Measurements from ENCODE around the gene TBC1D10A.

The TBC1D10A gene

DNA sequence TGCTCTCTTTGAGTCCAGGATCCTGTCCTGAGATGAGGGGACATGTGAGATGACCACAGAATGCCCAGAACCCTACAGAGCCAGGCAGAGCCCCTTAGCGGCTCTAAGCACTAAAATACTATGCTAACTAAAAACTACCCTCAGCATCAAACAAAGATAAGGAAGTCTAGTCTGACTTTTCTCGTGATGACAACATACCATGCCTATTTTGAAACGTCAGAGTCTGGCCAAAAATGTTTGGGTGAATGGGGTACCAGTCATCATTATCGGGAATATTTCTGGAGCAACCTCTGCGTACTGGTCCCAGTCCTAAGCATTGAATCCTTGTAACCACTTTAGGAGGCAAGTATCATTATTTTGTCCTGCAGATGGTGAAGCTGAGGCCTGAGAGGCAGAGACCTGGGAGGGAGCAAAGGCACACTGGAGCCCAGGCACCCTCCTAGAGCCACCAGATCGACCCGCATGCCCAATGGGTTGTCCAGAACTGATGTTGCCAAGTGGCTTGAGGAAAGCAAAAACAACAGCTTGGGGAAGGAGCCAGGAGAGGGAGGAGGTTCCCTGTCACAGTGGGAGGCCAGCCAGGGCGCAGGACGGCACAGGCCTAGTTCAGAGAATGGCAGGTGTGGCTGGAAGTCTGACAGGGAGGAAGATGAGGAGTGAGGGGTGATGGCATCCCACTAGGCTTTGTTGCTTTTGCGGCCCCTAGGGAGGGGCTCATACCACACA is 52.9 kb downstream of the TBC1D10A start:
- no peak for DNase-seq (ENCODE audit: low spot score in 2 of 2)
- Mint-ChIP-seq H3K27me3 (peaks cover 17% of the 10 kb centered on the region), H3K36me3 (peaks cover 6% of the 10 kb centered on the region), H3K4me1 (peaks cover 12% of the 10 kb centered on the region), H3K27ac (no peak overlapping the region), H3K4me3 (no peak overlapping the region), H3K9me3 (no peaks in the 10 kb centered on the region)
- ATAC-seq (ENCODE audit: low read depth), result no peak

DNA sequence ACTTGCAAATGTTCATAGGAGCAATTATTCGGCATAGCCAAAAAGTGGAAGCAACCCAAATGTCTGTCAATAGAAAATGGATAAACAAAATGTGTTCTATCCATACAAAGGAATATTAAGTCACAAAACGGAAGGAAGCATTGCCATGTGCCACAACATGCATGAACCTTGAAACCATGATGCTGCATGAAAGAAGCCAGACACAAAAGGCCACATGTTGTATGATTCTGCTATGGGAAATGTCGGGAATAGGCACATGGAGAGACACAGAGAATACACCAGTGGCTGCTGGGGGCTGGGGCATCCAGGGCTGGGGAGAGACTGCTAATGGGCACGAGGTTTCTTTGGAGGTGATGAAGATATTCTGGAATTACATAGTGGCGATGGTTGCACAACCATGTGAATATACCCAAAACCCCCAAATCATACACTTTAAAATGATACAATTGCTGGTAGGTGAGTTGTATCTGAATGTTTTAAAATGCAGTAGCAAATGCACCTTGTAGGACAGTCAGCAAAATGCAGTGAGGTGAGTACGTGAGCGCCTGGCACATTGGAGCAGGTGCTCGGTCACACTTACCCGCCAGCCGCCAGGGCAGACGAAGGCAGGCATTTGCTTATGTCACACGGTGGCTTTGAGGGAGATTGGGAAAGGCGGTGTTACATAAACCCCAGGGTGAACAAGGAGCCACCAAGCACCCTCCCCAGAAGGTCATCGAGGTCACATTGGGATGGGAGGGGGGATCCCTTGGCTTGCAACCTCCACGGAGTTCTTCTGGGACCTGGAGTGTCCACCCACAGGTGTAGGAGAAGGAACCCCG is 53.8 kb downstream of the TBC1D10A start:
- H3K27me3 Mint-ChIP-seq, result peaks cover 11% of the 10 kb centered on the region
- H3K27ac Mint-ChIP-seq, result no peak overlapping the region

DNA sequence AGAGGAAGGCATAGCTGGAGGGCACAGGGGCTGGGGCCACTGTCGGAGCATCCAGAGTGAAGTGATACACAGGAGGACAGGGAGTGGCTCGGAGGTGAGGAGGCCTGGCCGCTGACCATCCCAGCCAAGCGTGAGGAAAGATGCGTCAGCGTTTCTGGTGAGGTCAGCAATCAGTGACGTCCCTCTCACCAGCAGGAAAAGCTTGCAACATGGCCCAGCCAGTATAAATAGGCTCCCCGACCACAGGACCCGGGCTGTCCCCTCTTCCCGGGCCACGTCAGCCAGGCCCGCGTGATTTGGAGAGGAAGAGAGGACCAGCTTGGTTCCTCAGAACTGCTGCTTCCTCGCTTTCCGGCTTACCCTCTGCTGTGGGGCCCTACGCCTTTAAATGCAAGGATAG is 55.9 kb downstream of the TBC1D10A start:
- H3K4me3 Mint-ChIP-seq, result no peak overlapping the region
- H3K4me1 Mint-ChIP-seq, result peaks cover 22% of the 10 kb centered on the region
- no peak overlapping the region for H3K27ac Mint-ChIP-seq
- peaks cover 6% of the 10 kb centered on the region for H3K36me3 Mint-ChIP-seq
- DNase-seq (ENCODE audit: low spot score in 2 of 2) (no peak), ATAC-seq (ENCODE audit: low read depth) (no peak)
- peaks cover 2% of the 10 kb centered on the region for H3K27me3 Mint-ChIP-seq
- no peaks in the 10 kb centered on the region for H3K9me3 Mint-ChIP-seq

More for the DNA sequence above, 53.8 kb downstream of the TBC1D10A start:
- Mint-ChIP-seq H3K4me3 (no peak overlapping the region), H3K4me1 (peaks cover 17% of the 10 kb centered on the region), H3K9me3 (no peaks in the 10 kb centered on the region), H3K36me3 (peaks cover 6% of the 10 kb centered on the region)
- DNase-seq (ENCODE audit: low spot score in 2 of 2) (no peak), ATAC-seq (ENCODE audit: low read depth) (no peak)

DNA sequence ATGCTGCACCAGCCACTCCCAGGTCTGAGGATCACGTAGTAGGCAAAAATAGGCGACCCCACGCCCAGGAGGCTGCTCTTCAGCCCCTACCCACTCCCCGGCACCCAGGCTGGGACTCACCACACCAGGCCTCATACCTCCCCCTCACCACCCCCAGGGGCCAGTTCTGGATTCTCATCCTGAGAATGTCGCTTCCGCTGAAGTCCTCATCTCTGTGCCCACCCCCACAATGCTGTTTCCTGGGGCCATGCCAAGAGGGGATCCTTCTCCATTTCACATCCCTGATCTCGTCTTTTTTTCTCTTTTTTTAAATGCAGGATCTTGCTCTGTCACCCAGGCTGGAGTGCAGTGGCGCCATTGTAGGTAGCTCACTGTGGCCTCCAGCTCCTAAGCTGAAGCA is 58.4 kb downstream of the TBC1D10A start:
- H3K27me3 Mint-ChIP-seq, result no peaks in the 10 kb centered on the region
- H3K4me1 Mint-ChIP-seq, result peaks cover 25% of the 10 kb centered on the region
- no peak for DNase-seq (ENCODE audit: low spot score in 2 of 2)
- no peak for ATAC-seq (ENCODE audit: low read depth)
- H3K4me3 Mint-ChIP-seq, result peak overlapping the region; percentile 54
- peak overlapping the region; percentile 97 for H3K27ac Mint-ChIP-seq
- peaks cover 6% of the 10 kb centered on the region for H3K36me3 Mint-ChIP-seq
- H3K9me3 Mint-ChIP-seq, result no peaks in the 10 kb centered on the region

DNA sequence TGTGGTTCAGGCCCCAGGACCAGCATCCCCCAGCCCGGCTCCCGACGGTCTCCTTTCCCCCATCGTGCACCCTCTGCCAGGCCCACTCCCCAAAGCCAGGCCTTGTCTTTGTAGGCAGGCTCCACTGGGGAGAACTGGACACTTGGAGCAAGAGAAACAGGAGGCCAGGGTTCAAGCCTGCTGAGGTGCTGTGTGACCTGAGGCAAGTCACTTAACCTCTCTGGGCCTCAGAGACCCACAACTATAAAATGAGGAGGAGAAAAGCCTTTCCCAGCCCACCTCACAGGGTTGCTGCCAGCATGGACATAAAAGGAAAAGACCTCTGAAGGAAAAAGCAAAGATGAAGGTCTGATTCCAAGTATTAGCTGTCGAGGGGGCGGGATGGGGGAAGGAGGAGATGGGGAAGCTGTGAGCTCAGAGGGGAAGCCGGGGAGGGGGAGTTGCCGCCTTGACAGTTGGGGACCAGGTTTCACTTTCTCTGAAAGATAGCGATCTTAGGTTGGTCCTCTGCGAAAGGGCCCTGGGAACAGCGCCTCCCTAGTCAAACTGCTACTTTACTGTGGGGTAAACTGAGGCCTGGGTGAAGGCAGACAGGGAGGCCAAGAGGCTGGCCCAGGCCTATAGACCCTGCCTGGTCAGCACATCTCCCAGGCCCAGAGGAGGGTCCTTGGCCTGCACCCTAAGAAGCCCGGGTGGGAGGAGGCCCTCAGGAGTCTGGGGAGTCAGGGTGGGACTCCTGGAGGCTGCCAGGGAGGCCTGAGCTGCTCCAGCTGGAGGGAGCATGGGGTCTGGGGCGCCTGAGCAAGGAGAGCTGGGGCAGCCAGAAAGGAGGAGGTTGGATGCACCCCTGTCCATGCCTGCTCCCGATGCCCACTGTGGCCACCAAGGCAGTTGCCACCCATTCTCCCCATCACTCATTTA is 59.1 kb downstream of the TBC1D10A start:
- no peak for ATAC-seq (ENCODE audit: low read depth)
- H3K27ac Mint-ChIP-seq, result peak overlapping the region; percentile 97
- H3K4me3 Mint-ChIP-seq, result peak overlapping the region; percentile 88
- H3K27me3 Mint-ChIP-seq, result no peaks in the 10 kb centered on the region
- peak in 1 of 2 donors; percentile 37 for DNase-seq (ENCODE audit: low spot score in 2 of 2)
- no peaks in the 10 kb centered on the region for H3K9me3 Mint-ChIP-seq
- H3K36me3 Mint-ChIP-seq, result peaks cover 6% of the 10 kb centered on the region
- H3K4me1 Mint-ChIP-seq, result peaks cover 28% of the 10 kb centered on the region

DNA sequence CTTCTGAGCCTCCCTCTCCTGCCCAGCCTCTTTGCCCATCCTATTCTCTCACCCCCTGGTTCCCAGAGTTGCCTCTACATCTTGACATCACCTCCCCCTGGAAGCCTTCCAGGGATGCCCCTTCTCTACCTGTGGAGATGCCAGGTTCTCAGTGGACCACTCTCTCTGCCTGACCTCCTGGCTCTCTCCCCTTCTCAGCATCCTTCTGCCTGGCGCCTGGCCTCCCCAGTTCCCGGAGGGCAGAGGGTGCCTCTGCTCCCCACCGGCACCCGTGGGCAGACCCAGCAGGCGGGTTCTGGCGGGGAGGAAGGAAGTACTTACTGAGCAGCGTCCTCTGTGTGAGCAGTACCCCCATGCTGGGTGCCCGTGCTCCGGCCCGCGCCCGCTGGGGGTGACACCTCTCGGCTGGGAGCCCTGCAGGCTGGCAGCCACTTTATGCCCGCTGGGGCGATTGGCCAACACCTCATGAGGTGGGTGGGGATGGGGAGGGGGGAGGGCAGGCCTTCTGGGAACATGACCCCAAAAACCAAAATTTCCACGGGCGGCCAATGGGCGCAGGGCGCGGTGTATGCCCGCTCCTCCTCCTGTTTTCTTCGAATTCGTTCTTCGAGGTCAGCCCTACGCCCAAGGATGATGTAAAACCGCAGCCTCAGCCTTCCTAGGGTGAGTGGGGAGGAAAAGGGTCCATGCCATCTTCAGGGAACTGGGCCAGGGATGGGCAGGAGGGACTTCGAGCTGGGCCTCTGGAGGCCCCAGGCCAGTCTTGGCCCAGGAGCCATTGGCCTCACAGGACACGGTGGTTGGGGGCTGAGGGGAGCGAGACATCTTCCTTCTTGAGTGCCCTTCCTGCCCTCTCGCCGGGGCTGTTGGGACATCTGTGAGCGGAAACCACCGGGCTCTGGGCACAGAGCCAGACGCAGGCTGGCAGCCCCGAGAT is 60.0 kb downstream of the TBC1D10A start, which contains the start of gene OSM:
OSM (minus strand) TSS at position 407 of the 937 bp plus-strand sequence; CDS start at position 355, 52 bp downstream.
- ATAC-seq (ENCODE audit: low read depth) (peak; percentile 32), DNase-seq (ENCODE audit: low spot score in 2 of 2) (peak; percentile 58 to 66)
- Mint-ChIP-seq H3K36me3 (peaks cover 6% of the 10 kb centered on the region), H3K27me3 (peaks cover 2% of the 10 kb centered on the region), H3K27ac (peak within 1 kb of the TSS; percentile 97), H3K9me3 (no peaks in the 10 kb centered on the region), H3K4me3 (peak within 1 kb of the TSS; percentile 88), H3K4me1 (peaks cover 28% of the 10 kb centered on the region)

DNA sequence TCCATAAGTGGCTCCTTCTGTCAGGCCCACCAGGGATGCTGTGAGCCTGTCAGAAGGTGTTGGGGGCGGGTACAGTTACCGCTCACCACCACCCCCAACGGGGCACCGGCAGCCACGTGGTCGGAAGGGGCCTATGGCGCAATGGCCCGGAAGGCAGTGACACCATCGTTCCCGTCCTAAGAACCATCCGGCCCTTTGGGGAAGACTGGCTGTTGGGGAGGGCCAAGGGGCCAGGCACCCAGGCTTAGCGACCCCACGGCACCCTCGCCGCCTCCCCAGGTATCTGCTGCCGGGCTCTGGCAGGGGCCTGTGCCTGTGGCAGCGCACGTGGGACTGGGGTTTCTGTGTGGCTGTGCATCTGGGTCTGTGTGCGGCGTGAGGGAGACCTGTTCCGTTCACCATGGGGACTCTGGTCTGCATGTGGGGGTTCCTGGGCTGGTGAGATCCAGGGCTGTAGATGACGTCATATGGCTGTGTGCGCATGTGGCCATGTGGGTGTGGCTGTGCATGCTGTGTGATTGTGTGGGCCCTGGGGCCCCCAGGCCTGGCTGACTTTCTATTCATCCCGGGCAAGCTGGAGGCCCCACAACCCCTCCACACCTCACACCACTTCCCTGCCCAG is 60.8 kb downstream of the TBC1D10A start:
- peaks cover 28% of the 10 kb centered on the region for H3K4me1 Mint-ChIP-seq
- peak overlapping the region; percentile 97 for H3K27ac Mint-ChIP-seq
- no peaks in the 10 kb centered on the region for H3K9me3 Mint-ChIP-seq
- H3K27me3 Mint-ChIP-seq, result peaks cover 3% of the 10 kb centered on the region
- H3K36me3 Mint-ChIP-seq, result peaks cover 2% of the 10 kb centered on the region
- peak overlapping the region; percentile 88 for H3K4me3 Mint-ChIP-seq
- ATAC-seq (ENCODE audit: low read depth) (peak; percentile 76), DNase-seq (ENCODE audit: low spot score in 2 of 2) (peak; percentile 81 to 85)

DNA sequence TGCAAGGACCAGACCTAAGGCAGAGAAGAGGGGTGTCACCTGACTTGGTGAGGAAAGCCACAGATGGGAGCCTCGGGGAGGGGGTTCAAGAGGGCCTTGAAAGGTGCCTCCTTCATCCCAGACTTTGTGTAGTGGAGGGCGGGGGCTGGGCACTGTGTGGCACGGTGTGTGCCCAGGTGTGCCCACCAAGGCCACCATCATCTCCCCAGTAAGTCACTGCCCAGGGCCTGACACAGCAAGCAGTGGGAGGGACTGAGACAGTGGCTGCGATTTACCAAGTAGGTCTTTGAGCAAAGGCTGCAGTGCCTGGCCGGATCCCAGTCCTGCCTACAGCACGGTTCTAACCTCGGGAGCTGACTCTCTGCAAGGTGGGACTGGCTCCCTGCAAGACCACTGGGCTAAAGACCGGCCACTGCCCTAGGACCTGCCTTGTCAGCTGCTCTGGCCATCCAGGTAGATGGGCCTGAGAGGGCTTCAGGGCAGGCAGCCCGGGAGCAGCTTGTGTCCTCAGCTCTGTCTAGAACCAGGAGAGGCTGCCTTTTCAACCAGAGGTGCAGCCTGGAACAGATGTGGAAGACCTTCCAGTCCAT is 61.5 kb downstream of the TBC1D10A start:
- Mint-ChIP-seq H3K9me3 (no peaks in the 10 kb centered on the region), H3K4me3 (peak overlapping the region; percentile 88), H3K27me3 (peaks cover 5% of the 10 kb centered on the region), H3K27ac (peak overlapping the region; percentile 97), H3K36me3 (no peaks in the 10 kb centered on the region), H3K4me1 (peaks cover 26% of the 10 kb centered on the region)
- ATAC-seq (ENCODE audit: low read depth) (no peak), DNase-seq (ENCODE audit: low spot score in 2 of 2) (no peak)

DNA sequence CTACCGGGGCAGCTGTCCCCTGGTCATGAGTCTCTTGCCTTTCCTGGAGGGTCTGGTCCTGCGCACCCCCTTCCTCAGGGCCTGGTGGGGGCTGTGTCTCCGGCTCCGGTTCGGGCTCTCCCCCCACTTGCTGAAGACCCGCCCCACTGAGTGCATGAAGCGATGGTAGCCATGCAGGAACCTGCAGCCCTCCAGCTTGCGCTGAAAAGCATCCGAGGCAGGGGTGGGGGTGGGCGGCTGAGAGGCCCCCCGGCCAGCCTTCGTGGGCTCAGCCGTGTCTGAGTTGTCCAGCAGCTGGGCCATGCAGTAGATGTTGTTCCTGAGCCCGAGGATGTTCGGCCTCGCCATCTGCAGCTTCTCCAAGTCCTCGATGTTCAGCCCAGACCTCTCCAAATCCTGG is 62.9 kb downstream of the TBC1D10A start:
- DNase-seq (ENCODE audit: low spot score in 2 of 2) (no peak), ATAC-seq (ENCODE audit: low read depth) (no peak)
- Mint-ChIP-seq H3K4me3 (no peak overlapping the region), H3K27ac (no peak overlapping the region), H3K36me3 (no peaks in the 10 kb centered on the region), H3K27me3 (peaks cover 11% of the 10 kb centered on the region), H3K9me3 (no peaks in the 10 kb centered on the region), H3K4me1 (peaks cover 26% of the 10 kb centered on the region)

DNA sequence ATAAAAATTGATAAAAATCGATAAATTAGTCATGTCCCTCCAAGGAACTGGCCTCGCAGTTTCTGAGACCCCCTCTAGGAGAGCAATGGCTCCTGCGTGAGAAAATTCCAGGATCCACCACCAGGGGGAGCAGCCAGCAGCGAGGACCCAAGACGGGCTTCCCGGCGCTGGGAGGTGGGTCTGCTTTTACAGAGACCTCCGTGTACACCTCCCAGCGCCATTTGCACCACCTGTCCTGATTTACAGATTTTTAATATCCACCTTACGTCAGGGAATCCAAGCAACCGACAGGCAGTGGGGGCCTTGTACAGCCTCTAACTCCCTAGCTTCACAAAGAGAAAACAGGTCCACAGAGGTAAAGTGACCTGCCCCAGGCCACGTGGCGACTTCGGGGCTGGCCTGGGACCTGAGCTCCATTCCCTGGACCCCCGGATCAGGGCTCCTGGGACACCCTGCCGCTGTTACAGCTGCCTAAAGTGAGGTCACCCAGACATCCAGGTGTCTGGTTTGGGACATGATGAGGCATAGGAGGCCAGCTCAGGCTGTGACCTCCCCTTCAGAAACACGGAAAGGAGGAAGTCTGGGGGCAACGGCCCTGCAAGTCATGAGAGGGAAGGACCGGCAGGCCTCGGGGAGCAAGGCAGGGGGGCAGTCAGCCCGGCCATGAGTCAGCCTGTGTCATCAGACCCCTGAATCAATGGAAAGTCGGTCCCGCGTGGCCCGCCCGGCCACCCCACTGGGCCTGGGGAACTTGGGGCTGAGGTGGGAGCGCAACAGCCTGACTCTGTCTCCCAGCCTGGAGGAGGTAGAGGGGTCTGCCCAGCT is 63.6 kb downstream of the TBC1D10A start:
- no peak overlapping the region for H3K27ac Mint-ChIP-seq
- peaks cover 11% of the 10 kb centered on the region for H3K27me3 Mint-ChIP-seq
- no peaks in the 10 kb centered on the region for H3K9me3 Mint-ChIP-seq
- ATAC-seq (ENCODE audit: low read depth), result no peak
- H3K4me3 Mint-ChIP-seq, result peak overlapping the region; percentile 49
- DNase-seq (ENCODE audit: low spot score in 2 of 2), result peak; percentile 80 to 87
- no peaks in the 10 kb centered on the region for H3K36me3 Mint-ChIP-seq
- peaks cover 21% of the 10 kb centered on the region for H3K4me1 Mint-ChIP-seq

DNA sequence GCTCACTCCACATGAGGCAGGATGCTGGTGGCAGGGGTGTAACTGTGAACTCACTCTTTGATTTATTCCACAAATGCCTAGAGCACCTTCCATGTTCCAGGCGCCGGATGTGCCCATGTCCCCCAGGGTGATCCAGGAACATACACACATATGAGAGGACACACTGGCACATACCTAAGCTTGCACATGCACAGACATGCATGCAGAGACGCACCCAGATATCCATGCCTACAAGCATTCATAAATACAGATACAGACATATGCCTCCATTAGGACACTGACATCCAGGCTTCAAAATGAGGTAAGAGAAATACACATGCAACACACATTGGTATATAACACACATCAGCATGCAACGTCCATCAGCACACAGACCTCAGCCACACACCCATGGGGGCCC is 64.6 kb downstream of the TBC1D10A start:
- no peak for DNase-seq (ENCODE audit: low spot score in 2 of 2)
- H3K4me1 Mint-ChIP-seq, result peaks cover 17% of the 10 kb centered on the region
- ATAC-seq (ENCODE audit: low read depth), result no peak
- H3K36me3 Mint-ChIP-seq, result no peaks in the 10 kb centered on the region
- peaks cover 11% of the 10 kb centered on the region for H3K27me3 Mint-ChIP-seq
- no peak overlapping the region for H3K27ac Mint-ChIP-seq
- H3K4me3 Mint-ChIP-seq, result no peak overlapping the region
- H3K9me3 Mint-ChIP-seq, result no peaks in the 10 kb centered on the region

DNA sequence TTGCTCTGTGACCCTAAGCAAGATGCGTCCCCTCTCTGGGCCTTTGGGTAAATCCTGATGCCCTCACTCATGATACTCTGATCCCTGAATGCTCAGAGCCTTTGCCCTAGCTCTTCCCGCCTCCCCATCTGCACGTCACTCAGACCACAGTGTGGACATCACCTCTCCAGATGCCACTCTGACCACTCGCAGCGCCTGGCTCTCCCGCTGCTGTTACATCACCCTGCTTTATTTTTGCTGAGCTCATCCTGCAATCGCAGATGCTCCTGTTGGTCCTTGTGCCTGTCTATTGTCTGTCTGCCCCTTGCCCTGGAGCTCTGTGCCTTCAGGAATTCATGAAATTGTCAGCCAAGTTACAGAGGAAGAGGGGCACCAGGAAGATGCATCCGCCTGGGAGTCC is 65.6 kb downstream of the TBC1D10A start:
- Mint-ChIP-seq H3K9me3 (no peaks in the 10 kb centered on the region), H3K4me1 (peaks cover 12% of the 10 kb centered on the region), H3K36me3 (no peaks in the 10 kb centered on the region), H3K4me3 (no peak overlapping the region), H3K27ac (no peak overlapping the region), H3K27me3 (peaks cover 14% of the 10 kb centered on the region)
- ATAC-seq (ENCODE audit: low read depth), result no peak
- no peak for DNase-seq (ENCODE audit: low spot score in 2 of 2)

All from memory B cell (primary cell).